Ishikawa (cell line): ENCODE results near the gene ALDH1L1.

Source experiments
- CREB1 ChIP-seq: IDR thresholded peaks from 2 replicates; pipeline ENCODE4 v1.6.1; 2012; ENCODE audit warnings: low read depth
- EGR1 ChIP-seq: IDR thresholded peaks from 2 replicates; pipeline ENCODE4 v1.6.1; 2012
- RAD21 ChIP-seq: IDR thresholded peaks from 2 replicates; pipeline ENCODE4 v1.6.1; 2012; ENCODE audit warnings: low read depth
- USF1 ChIP-seq: IDR thresholded peaks from 2 replicates; pipeline ENCODE4 v1.6.1; 2012

DNA sequence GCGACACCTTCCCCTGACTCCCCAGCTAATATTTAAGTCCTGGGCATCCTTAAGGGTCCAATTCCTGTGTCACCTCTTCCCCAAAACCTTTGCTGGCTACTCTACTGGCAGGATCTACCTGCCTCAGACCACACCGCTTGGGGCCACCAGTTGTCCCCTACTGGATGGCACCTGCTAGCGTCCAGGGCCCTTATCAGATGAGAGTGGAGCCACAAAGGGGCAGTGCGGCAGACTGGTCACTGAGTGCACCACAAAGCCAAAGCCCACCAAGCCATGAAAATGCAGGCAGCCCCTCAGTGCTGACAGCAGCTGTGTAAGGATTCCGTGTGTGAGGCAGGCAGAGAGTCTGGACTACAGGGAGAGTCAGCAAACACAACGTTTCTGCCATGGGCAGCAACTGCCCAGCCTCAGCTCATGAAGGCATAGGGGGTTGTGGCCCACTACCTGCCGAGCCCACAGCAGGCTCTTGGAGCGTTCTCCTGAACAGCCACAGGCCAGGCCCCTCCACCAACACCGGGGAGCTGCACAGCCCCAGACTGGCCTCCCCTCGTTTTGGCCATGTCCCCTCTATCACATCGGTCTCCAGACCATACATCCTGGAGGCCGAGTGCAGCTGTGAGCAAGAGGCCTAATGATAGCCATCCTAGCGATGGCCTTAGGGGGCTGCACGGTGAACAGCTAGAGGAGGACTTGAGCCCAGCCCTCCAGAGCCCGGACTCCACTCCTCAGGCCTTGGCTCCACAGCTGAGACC is 32.3 kb downstream of the ALDH1L1 start:
- no peak for TF ChIP-seq CREB1
- TF ChIP-seq EGR1 = no peak
- no peak for TF ChIP-seq USF1
- no peak for TF ChIP-seq RAD21
